HepG2 (cell line): ENCODE results near the gene CCDC120.

Experiments used
- CTCF ChIP-seq: sonication (generic); formaldehyde crosslinking; IDR thresholded peaks from 2 replicates; pipeline ENCODE4 v1.5.0; 2020; ENCODE audit warnings: mild to moderate bottlenecking, missing genetic modification reagents, moderate library complexity
- FOXK2 ChIP-seq: fragments of 450-650 bp; IDR thresholded peaks from 2 replicates; pipeline ENCODE4 v1.6.1; 2016
- TP53 ChIP-seq: sonication (generic); formaldehyde crosslinking; conservative IDR thresholded peaks from 2 replicates; pipeline ENCODE4 v1.4.0; 2020; ENCODE audit warnings: missing genetic modification reagents
- ZNF354B ChIP-seq: sonication (generic); formaldehyde crosslinking; IDR thresholded peaks from 2 replicates; pipeline ENCODE4 v1.8.0; 2022; ENCODE audit warnings: mild to moderate bottlenecking, missing genetic modification reagents

- TF ChIP-seq FOXK2 (no peak), ZNF354B (CRISPR knock-in tag) (no peak), TP53 (CRISPR knock-in tag) (no peak), CTCF (CRISPR knock-in tag) (no peak)
These were observed 49.8 kb downstream of the CCDC120 start for GRCh38 chrX:49108641-49109040.
